Right cardiac atrium (tissue), 5 donors: ENCODE results near the gene PI4KA. TPM values are rescaled to one million over a fixed set of nuclear protein-coding genes. Genes with fewer than 3 reads are reported as not detected.

ENCODE experiments used
- ATAC-seq, 2 donors: fragments of 200-7000 bp; cut with Tn5 transposase; one replicate each; pipeline versions ENCODE4 v1.8.0 to v1.9.1; 2020; ENCODE audit warnings: moderate library complexity in 2 of 2, mild to moderate bottlenecking in 1 of 2
- DNase-seq, 3 donors: peaks; one replicate each; pipeline ENCODE4 v3.0.0-alpha.2; 2020
- H3K27ac ChIP-seq: one replicate; pipeline ENCODE4 v1.5.1; 2013; ENCODE audit warnings: mild to moderate bottlenecking, low read length, control low read depth, moderate library complexity
- H3K27me3 ChIP-seq: one replicate; pipeline ENCODE4 v1.6.1; 2013; ENCODE audit not compliant: control insufficient read depth, insufficient read depth
- H3K4me1 ChIP-seq: one replicate; pipeline ENCODE4 v1.6.1; 2013; ENCODE audit warnings: low read length; ENCODE audit not compliant: control insufficient read depth, insufficient read depth
- H3K4me3 ChIP-seq: one replicate; pipeline ENCODE4 v1.5.1; 2013; ENCODE audit warnings: low read length, control low read depth
- H3K9me3 ChIP-seq: one replicate; pipeline ENCODE4 v1.6.1; 2013; ENCODE audit warnings: low read length; ENCODE audit not compliant: control insufficient read depth
- WGBS: extraction: QIAGEN DNeasy Blood & Tissue Kit; methylation state at CpG from one replicate; pipeline ENCODE4 v1.1.7; 2013; 5-methylcytosine and 5-hydroxymethylcytosine counted together
- intact Hi-C, 4 donors: fragments of 100-400 bp; cut with DNase I; formaldehyde crosslinking; loops; one replicate each; pipeline versions ENCODE4 v1.11.0 to v1.14.0; 2022 to 2023
- polyA plus RNA-seq: library from polyadenylated mRNA; stranded (reverse); fragments of 200-250 nt; gene quantifications from one replicate; pipeline ENCODE4 v1.2.3, GENCODE V29; 2013
- total RNA-seq, 4 donors: library from RNA; stranded (reverse); fragmentation: NEBNext Ultra II Directional; extraction: Animal tissue kit (Norgen Biotek cat#: 25700); gene quantifications; one replicate each; pipeline ENCODE4 v1.2.1, GENCODE V29; 2021
- donor health status: healthy with polysubstance abuse.
- donor health status: DM: no; HTN: yes; CAD: no.
- donor health status: DM: no; HTN: no; CAD: no.
- donor health status: DM: no; HTN: yes; CAD: no; lungs with severe emphysema.
- donor health status: DM: yes; HTN: yes; CAD: no.

Gene PI4KA
- total and polyA plus RNA-seq, 5 donors, result 31.3 to 61.9 (median 52.5) TPM

DNA sequence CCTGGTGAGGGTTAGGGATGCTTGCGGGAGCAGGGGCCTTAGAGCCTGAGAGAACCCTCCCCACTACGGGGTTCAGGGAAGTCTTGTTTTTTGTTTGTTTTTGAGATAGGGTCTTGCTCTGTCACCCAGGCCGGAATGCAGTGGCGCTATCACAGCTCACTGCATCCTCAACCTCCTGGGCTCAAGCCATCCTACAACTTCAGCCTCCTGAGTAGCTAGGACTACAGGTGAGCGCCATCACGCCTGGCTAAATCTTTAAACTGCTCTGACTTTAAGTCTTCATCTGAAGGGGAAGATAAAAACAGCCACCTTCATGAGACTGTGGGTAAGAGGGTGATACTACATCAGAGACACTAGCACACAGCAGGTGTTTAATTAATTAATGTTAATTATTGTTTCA is 56.2 kb downstream of the PI4KA start:
- Histone ChIP-seq H3K9me3 (no peaks in the 10 kb centered on the region), H3K4me1 (no peaks in the 10 kb centered on the region), H3K27ac (no peak overlapping the region), H3K27me3 (no peaks in the 10 kb centered on the region), H3K4me3 (no peak overlapping the region)
- WGBS, result 76% methylated on average over 6 of the region's 6 CpGs
- no peak for ATAC-seq
- no peak for DNase-seq
- intact Hi-C loops, result no loop called here

DNA sequence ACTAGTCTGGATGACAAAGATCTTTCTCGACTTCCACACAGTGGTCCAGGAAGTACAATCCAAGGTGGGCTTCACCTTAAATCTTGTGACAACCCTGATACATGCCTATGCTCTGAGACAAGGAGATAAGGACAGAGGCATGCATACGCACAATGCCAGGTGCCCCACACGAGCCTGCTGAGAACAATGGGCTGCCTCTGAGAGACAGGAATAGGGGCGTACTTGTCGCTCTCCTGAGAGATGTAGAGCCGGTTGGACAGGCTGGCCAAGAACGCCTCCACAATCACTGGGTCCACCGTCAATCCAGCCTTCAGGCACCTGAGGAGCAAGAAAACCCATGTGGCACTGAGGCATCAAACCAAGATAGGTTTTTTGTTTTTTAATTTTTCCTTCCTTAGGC is 59.2 kb downstream of the PI4KA start:
- intact Hi-C loops, result no loop called here

DNA sequence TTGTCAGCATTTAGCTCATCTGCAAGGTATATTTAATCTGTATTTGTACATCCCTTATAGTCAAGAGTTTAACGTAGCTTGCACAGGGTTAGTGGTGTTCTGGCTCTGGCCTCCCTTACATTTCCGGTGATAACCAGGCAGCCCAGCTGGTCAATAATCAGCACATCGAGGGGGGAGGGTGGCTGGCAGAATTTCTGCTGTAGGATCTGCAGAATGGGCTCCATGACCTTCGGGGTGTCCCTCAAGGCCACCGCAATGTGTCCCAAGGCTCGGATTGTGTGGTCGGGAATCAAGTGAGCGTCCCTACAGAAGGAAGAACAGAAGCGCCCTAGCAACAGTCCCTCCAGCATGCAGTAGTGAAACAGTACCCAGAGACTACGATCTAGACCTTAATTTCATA is 59.6 kb downstream of the PI4KA start:
- intact Hi-C loops, result no loop called here
- H3K27me3 ChIP-seq, result no peaks in the 10 kb centered on the region
- no peak overlapping the region for H3K4me3 ChIP-seq
- WGBS, result 87% methylated on average over 10 of the region's 10 CpGs
- H3K4me1 ChIP-seq, result no peaks in the 10 kb centered on the region
- H3K27ac ChIP-seq, result no peak overlapping the region
- DNase-seq (no peak), ATAC-seq (no peak)
- H3K9me3 ChIP-seq, result no peaks in the 10 kb centered on the region

More for the DNA sequence above, 59.2 kb downstream of the PI4KA start:
- Histone ChIP-seq H3K9me3 (no peaks in the 10 kb centered on the region), H3K27me3 (no peaks in the 10 kb centered on the region), H3K27ac (no peak overlapping the region), H3K4me1 (no peaks in the 10 kb centered on the region), H3K4me3 (no peak overlapping the region)
- no peak for ATAC-seq
- no peak for DNase-seq
- 84% methylated on average over 8 of the region's 8 CpGs for WGBS

DNA sequence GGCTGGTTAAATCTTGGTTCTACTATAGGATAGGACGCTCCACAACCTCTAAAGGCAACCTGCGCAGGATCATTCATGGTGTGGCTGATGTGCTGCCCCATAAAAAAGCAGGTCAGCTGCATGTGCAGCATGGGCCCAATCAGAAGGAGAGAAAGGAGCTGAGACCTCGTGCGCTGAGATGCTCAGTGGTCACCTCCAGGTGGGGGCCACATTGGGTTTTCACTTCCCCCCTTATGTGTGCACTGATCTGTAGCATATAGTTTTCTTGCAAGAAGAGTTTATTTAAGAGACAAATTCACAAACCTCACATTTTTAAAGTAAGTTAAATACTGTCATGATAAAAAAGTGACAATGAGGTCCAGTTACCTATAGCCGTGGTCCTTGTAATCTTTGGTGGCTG is 60.4 kb downstream of the PI4KA start:
- 91% methylated on average over 5 of the region's 5 CpGs for WGBS
- H3K4me1 ChIP-seq, result no peaks in the 10 kb centered on the region
- no peak overlapping the region for H3K4me3 ChIP-seq
- H3K9me3 ChIP-seq, result no peaks in the 10 kb centered on the region
- no peak overlapping the region for H3K27ac ChIP-seq
- intact Hi-C loops, result no loop called here
- no peaks in the 10 kb centered on the region for H3K27me3 ChIP-seq
- no peak for DNase-seq
- ATAC-seq, result no peak

DNA sequence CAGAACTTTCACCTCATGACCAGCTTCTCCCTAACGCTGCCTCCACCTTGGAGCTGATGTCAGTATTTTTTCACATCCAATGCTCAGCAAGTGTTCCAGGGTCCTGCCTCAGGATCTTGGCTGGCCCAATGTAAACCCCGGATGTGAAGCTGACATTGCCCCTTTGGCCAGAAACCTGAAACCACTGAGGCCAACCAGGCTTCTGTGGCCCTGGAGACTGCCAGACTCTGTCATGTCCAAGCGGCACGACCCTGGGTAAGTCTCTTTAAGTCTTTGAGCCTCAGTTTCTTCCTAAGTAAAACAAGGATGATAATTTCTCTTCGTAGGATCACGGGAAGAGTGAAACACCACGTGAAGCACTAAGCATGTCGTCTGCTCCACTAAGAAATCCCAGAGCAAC is 61.9 kb downstream of the PI4KA start:
- ATAC-seq, result no peak
- Histone ChIP-seq H3K4me1 (peaks cover 2% of the 10 kb centered on the region), H3K4me3 (no peak overlapping the region), H3K9me3 (no peaks in the 10 kb centered on the region), H3K27me3 (no peaks in the 10 kb centered on the region), H3K27ac (no peak overlapping the region)
- no peak for DNase-seq
- WGBS, result 93% methylated on average over 8 of the region's 8 CpGs
- intact Hi-C loops, result no loop called here

DNA sequence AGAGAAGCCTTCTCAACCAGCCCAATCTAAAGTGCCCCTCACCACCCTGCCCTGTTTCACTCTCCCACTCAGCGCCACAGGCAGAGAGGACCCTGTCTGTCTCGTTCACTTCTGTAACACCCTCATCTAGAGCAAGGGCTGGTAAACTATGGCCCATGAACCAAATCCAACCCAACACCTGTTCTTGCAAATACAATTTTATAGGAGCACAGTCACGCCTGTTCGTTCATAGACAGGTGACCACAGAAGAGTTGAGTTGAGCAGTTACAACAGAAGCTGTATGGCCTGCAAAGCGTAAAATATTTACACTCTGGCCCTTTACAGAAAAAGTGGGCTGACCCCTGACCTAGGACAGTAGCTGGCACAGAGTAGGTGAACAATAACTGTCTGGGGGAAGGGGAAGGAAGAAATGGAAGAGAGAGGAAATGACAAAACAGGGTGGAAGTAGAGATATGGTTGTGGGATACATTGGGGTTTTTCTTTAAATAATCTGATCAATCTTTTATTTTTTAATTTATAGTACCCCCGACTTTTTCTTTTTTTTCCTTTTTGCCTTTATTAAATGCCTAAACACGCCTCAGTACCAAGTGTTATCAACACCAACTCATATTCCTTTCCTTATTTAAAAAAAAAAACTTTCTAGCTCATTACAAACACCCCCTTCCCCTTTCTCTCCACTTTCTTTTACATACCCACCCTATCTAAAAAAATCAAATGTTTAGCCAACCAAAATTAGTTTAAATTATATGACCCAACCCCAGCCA is 63.8 kb downstream of the PI4KA start:
- ATAC-seq (no peak), DNase-seq (no peak)
- no peak overlapping the region for H3K4me3 ChIP-seq
- H3K4me1 ChIP-seq, result peaks cover 2% of the 10 kb centered on the region
- H3K27ac ChIP-seq, result no peak overlapping the region
- 92% methylated on average over 7 of the region's 7 CpGs for WGBS
- H3K27me3 ChIP-seq, result no peaks in the 10 kb centered on the region
- H3K9me3 ChIP-seq, result no peaks in the 10 kb centered on the region
- intact Hi-C loops, result no loop called here

DNA sequence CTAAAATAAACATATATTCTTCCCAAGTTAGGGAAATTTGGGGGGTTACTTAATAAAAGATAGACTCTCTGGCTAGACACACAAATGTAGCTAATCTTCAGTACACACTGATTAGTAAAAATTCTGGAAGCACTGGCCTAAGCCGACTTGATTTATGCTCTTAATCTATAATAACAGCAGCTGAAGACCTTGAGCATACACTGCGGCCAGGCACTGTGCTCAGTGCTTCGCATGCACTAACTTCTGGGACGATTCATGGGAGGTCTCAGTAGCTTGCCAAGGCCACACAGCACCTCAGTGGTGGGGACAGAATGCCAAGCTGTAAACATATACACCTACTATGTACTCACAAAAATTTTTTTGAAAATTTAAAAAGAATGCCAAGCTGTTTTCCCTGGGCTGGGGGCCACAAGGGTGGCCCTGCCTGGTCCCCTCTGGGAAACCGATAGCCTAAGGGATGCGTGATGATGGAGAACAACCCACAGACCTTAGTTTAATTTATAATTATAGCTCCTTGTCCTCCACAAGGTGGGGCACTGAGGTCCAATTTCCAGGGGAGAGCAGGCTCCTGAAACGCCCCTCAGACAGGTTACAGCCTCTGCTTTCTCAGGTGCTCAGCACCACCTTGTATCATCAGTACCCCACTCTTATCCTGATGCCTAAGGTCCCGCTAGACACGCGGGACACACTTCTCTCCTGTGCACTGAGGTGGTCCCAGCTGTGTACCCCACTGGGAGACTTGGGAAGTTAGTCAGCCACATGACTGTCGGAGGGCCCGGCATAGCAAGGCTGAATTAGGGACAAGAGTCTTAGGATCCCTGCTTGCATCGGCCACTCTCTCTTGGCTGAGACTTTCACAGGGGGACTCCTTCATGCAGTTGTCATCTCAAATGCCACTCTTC is 64.6 kb downstream of the PI4KA start:
- Histone ChIP-seq H3K4me3 (no peak overlapping the region), H3K4me1 (peaks cover 2% of the 10 kb centered on the region), H3K27ac (no peak overlapping the region), H3K27me3 (no peaks in the 10 kb centered on the region), H3K9me3 (no peaks in the 10 kb centered on the region)
- DNase-seq (no peak), ATAC-seq (no peak)
- WGBS, result 74% methylated on average over 13 of the region's 13 CpGs
- intact Hi-C loops, result no loop called here

DNA sequence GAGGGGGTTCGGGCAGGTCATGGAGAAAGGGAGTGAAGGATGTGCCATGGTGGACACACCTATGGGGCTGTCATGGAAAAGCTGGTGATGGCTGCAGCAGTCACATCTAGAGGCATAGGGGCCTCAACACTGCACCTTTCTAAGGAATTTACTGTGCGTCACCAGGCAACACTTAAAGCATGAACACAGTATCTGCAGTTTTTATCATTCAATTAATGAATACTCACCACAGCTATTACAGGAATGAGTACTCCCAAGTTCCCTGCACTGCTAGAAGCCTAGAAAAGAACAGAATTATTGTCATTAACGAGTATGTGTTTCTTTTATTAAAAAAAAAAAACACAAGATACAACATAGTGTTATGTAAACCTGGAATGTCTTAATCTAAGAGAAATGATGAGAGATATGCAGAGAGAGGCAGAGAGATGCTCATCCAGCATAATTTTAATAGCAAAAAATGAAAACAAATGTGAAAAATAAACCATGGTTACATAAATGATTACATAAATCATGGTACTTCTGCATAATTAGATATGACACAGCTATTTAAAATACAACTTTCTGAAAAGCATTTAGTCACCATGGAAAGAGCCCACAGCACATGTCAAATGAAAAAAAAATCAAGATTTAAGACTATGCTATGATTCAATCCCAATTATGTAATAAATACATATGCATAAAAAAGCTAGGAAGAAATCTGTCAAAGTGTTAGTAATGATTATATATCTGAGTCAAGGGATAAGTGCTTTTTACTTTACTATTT is 65.5 kb downstream of the PI4KA start:
- peaks cover 2% of the 10 kb centered on the region for H3K4me1 ChIP-seq
- H3K9me3 ChIP-seq, result no peaks in the 10 kb centered on the region
- no peaks in the 10 kb centered on the region for H3K27me3 ChIP-seq
- no peak for DNase-seq
- no peak for ATAC-seq
- no peak overlapping the region for H3K4me3 ChIP-seq
- intact Hi-C loops, result no loop called here
- WGBS, result 76% methylated on average over 3 of the region's 3 CpGs
- H3K27ac ChIP-seq, result no peak overlapping the region

DNA sequence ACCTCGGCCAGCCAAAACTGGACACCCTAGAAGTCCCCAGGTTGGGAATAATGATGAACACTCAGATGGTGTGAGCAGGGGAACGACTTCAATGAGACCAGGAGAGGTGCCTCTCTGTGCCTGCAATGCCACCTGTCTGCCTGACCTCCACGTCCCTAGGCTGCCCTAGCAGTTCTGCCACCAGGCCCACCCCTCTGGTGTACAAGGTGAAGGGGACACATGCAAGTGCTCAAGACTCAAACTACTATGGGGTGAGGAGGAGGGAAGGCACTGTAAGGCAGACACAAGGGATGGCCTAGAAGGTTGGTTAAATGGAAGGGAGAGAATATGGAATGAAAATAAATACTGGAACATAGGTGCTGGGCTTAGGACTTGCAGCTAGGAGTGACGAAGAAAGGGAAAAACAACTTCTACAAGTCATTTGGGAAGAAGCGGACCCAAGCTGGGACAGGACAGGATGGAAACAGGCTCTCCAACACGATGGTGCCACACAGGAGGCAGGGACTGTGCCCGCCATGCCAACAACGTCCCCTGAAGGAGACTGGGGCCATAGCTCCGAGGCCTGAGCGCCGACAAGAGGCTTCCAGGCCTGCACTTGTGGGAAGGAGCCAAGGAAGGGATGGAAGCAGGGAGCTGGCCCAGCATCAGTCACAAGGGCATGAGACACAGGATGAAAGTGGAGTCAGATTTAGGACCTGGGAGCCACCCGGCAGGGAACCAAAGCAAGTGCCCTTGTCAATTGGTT is 66.2 kb downstream of the PI4KA start:
- Histone ChIP-seq H3K27me3 (no peaks in the 10 kb centered on the region), H3K27ac (no peak overlapping the region), H3K4me3 (no peak overlapping the region), H3K4me1 (peaks cover 2% of the 10 kb centered on the region), H3K9me3 (no peaks in the 10 kb centered on the region)
- ATAC-seq, result no peak
- whole genome bisulfite sequencing, result 92% methylated on average over 12 of the region's 12 CpGs
- intact Hi-C loops, result no loop called here
- no peak for DNase-seq

DNA sequence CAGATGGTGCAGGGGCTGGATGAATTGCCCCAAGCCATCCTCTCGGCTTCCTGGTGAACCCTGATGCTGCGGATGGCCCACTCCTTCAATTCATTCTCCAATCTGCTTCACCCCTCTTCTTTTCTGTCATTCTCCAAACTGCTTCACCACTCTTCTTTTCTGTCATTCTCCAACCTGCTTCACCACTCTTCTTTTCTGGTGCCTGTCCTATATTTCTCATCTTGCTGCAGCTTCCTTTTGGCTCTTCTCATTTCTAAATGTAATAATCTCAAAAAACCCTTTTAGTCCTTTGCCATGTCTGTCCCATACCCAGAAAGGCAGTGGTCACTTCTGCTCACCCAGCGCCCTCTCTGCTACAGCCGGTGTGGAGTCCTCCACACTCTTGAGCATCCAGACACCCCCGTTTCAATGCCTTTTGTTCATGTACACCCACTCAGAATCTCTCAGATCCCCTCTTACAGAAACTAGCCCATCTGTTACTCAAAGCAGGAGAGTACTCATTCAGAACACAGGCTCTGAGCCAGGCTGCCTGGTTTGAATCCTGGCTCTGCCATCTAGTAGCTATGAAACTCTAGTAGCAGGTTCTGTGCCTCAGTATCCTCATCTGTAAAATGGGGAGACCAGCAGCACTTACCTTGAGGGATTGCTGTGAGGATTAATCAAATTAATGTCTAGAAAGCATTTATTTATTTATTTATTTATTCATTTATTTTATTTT is 69.8 kb downstream of the PI4KA start:
- 95% methylated on average over 5 of the region's 5 CpGs for WGBS

More for the DNA sequence above, 69.8 kb downstream of the PI4KA start:
- Histone ChIP-seq H3K9me3 (no peaks in the 10 kb centered on the region), H3K4me3 (no peak overlapping the region), H3K27ac (no peak overlapping the region), H3K27me3 (no peaks in the 10 kb centered on the region), H3K4me1 (peaks cover 2% of the 10 kb centered on the region)
- DNase-seq (no peak), ATAC-seq (no peak)
- intact Hi-C loops, result no loop called here
